Neural cell (in vitro differentiated cells): ENCODE results near the gene CNTNAP2. TPM values are rescaled to one million over a fixed set of nuclear protein-coding genes. Genes with fewer than 3 reads are reported as not detected.

Experiments
- H2AFZ ChIP-seq: fragments of 200-600, 300-800 bp; sonication (generic), shearing (Covaris generic); 2 replicates; pipeline ENCODE4 v1.6.0; 2014; ENCODE audit warnings: low read depth, mild to moderate bottlenecking, antibody characterized with exemption, low read length, moderate library complexity
- H3F3A ChIP-seq: fragments of 200-600 bp; shearing (Covaris generic); 2 replicates; pipeline ENCODE4 v1.6.1; 2016; ENCODE audit warnings: mild to moderate bottlenecking, moderate library complexity, mixed read lengths, antibody characterized with exemption, low read length; ENCODE audit not compliant: insufficient read depth, poor library complexity, severe bottlenecking
- H3K27ac ChIP-seq: fragments of 200-600, 300-800 bp; sonication (generic), shearing (Covaris generic); 2 replicates; pipeline ENCODE4 v1.5.1; 2014; ENCODE audit warnings: mild to moderate bottlenecking, low read length, moderate library complexity
- H3K27me3 ChIP-seq: fragments of 300-800, 200-600 bp; sonication (generic), shearing (Covaris generic); 2 replicates; pipeline ENCODE4 v1.6.0; 2014; ENCODE audit warnings: mild to moderate bottlenecking, low read depth, low read length, moderate library complexity; ENCODE audit not compliant: insufficient read depth
- H3K36me3 ChIP-seq: fragments of 300-800, 200-600 bp; sonication (generic), shearing (Covaris generic); 2 replicates; pipeline ENCODE4 v1.5.1; 2014; ENCODE audit warnings: mild to moderate bottlenecking, antibody characterized with exemption, low read length, moderate library complexity; ENCODE audit not compliant: insufficient read depth
- H3K4me2 ChIP-seq: fragments of 300-800, 200-600 bp; sonication (generic), shearing (Covaris generic); 2 replicates; pipeline ENCODE4 v1.6.0; 2014; ENCODE audit warnings: mild to moderate bottlenecking, low read length
- H3K4me3 ChIP-seq: fragments of 300-800, 200-600 bp; sonication (generic), shearing (Covaris generic); 2 replicates; pipeline ENCODE4 v1.5.1; 2014; ENCODE audit warnings: mild to moderate bottlenecking, low read length, moderate library complexity
- H3K79me2 ChIP-seq: fragments of 200-600 bp; shearing (Covaris generic); replicated peaks from 2 replicates; pipeline ENCODE4 v1.6.0; 2014; ENCODE audit warnings: mild to moderate bottlenecking, low read length, moderate library complexity; ENCODE audit not compliant: insufficient read depth
- H3K9ac ChIP-seq: fragments of 300-800, 200-600 bp; sonication (generic), shearing (Covaris generic); 2 replicates; pipeline ENCODE4 v1.6.1; 2016; ENCODE audit warnings: mild to moderate bottlenecking, low read length, mixed read lengths
- H3K9me2 ChIP-seq: fragments of 200-600 bp; shearing (Covaris generic); 2 replicates; pipeline ENCODE4 v1.6.1; 2016; ENCODE audit warnings: mild to moderate bottlenecking, low read length, mixed read lengths; ENCODE audit not compliant: insufficient read depth
- H3K9me3 ChIP-seq: fragments of 200-600, 300-800 bp; sonication (generic), shearing (Covaris generic); 2 replicates; pipeline ENCODE4 v1.6.1; 2016; ENCODE audit warnings: mild to moderate bottlenecking, mixed run types, low read length, moderate library complexity, mixed read lengths
- H4K20me1 ChIP-seq: fragments of 200-600 bp; shearing (Covaris generic); 2 replicates; pipeline ENCODE4 v1.6.1; 2016; ENCODE audit warnings: mild to moderate bottlenecking, mixed run types; ENCODE audit not compliant: insufficient read depth
- EP300 ChIP-seq: fragments of 450-650 bp; conservative IDR thresholded peaks from 2 replicates; pipeline ENCODE4 v1.6.1; 2014; ENCODE audit warnings: antibody characterized with exemption, mild to moderate bottlenecking, moderate library complexity; ENCODE audit not compliant: poor library complexity, severe bottlenecking
- EZH2 ChIP-seq: fragments of 200-600, 300-800 bp; shearing (Covaris generic), sonication (generic); IDR thresholded peaks from 2 replicates; pipeline ENCODE4 v1.6.1; 2014; ENCODE audit warnings: antibody characterized with exemption, low read length, borderline replicate concordance, mild to moderate bottlenecking; ENCODE audit not compliant: insufficient read depth, poor library complexity, severe bottlenecking
- MXI1 ChIP-seq: fragments of 450-650 bp; conservative IDR thresholded peaks from 2 replicates; pipeline ENCODE4 v1.6.1; 2014; ENCODE audit warnings: antibody characterized with exemption, mild to moderate bottlenecking; ENCODE audit not compliant: poor library complexity, severe bottlenecking
- POLR2AphosphoS5 ChIP-seq: IDR thresholded peaks from 2 replicates; pipeline ENCODE4 v1.6.1; 2012
- RAD21 ChIP-seq: fragments of 450-650 bp; conservative IDR thresholded peaks from 2 replicates; pipeline ENCODE4 v1.6.1; 2014; ENCODE audit warnings: antibody characterized with exemption, mild to moderate bottlenecking, moderate library complexity
- SMC3 ChIP-seq: fragments of 450-650 bp; conservative IDR thresholded peaks from 2 replicates; pipeline ENCODE4 v1.6.1; 2014; ENCODE audit warnings: antibody characterized with exemption, mild to moderate bottlenecking, moderate library complexity; ENCODE audit not compliant: poor library complexity
- TAF1 ChIP-seq: IDR thresholded peaks from 2 replicates; pipeline ENCODE4 v1.6.1; 2012; ENCODE audit warnings: low read depth
- polyA plus RNA-seq: library from polyadenylated mRNA; depleted of rRNA; stranded (reverse); fragments of >200 nt; gene quantifications from 2 replicates; pipeline ENCODE4 v1.2.3, GENCODE V29; 2014
- TF ChIP-seq, protein P1 (sequence below): IDR thresholded peaks from 2 replicates; pipeline ENCODE4 v1.6.1; 2012; ENCODE audit warnings: borderline replicate concordance
- TF ChIP-seq, protein P2 (sequence below): fragments of 450-650 bp; IDR thresholded peaks from 2 replicates; pipeline ENCODE4 v1.5.1; 2014; ENCODE audit warnings: antibody characterized with exemption, mild to moderate bottlenecking, moderate library complexity; ENCODE audit not compliant: poor library complexity, severe bottlenecking

Gene CNTNAP2
- polyA plus RNA-seq, 1 donor from 2014 or later: 276 TPM

DNA sequence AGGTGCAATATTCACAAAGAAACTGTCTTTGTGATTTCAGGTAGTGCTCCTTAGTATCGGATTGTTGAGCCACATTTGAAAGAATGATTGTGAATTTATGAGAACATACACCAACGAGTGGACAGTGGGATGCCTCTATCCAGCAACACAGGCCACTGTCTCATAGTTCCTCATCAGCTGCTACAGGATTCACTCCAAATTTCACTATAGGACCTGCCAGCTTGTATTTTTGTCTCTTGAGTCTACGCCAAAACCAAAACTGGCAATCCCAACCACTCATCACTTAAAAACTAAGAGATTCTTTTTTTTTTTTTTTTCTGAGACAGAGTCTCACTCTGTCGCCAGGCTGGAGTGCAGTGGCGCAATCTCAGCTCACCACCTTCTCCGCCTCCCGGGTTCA is 964.5 kb downstream of the CNTNAP2 start:
- H3K36me3 ChIP-seq: no peaks in the 10 kb centered on the region
- no peaks in the 10 kb centered on the region for H3K79me2 ChIP-seq
- no peaks in the 10 kb centered on the region for H3K27me3 ChIP-seq
- H3K4me2 ChIP-seq: no peak overlapping the region
- no peaks in the 10 kb centered on the region for H3F3A ChIP-seq
- no peak overlapping the region for H2AFZ ChIP-seq
- H4K20me1 ChIP-seq: no peaks in the 10 kb centered on the region
- H3K9me2 ChIP-seq: no peaks in the 10 kb centered on the region
- TF ChIP-seq RAD21 (no peak), MXI1 (no peak), EP300 (no peak), POLR2AphosphoS5 (no peak), EZH2 (no peak), SMC3 (no peak), TAF1 (no peak)
- TF ChIP-seq, protein P1, sequence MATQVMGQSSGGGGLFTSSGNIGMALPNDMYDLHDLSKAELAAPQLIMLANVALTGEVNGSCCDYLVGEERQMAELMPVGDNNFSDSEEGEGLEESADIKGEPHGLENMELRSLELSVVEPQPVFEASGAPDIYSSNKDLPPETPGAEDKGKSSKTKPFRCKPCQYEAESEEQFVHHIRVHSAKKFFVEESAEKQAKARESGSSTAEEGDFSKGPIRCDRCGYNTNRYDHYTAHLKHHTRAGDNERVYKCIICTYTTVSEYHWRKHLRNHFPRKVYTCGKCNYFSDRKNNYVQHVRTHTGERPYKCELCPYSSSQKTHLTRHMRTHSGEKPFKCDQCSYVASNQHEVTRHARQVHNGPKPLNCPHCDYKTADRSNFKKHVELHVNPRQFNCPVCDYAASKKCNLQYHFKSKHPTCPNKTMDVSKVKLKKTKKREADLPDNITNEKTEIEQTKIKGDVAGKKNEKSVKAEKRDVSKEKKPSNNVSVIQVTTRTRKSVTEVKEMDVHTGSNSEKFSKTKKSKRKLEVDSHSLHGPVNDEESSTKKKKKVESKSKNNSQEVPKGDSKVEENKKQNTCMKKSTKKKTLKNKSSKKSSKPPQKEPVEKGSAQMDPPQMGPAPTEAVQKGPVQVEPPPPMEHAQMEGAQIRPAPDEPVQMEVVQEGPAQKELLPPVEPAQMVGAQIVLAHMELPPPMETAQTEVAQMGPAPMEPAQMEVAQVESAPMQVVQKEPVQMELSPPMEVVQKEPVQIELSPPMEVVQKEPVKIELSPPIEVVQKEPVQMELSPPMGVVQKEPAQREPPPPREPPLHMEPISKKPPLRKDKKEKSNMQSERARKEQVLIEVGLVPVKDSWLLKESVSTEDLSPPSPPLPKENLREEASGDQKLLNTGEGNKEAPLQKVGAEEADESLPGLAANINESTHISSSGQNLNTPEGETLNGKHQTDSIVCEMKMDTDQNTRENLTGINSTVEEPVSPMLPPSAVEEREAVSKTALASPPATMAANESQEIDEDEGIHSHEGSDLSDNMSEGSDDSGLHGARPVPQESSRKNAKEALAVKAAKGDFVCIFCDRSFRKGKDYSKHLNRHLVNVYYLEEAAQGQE: no peak
- TF ChIP-seq, protein P2, sequence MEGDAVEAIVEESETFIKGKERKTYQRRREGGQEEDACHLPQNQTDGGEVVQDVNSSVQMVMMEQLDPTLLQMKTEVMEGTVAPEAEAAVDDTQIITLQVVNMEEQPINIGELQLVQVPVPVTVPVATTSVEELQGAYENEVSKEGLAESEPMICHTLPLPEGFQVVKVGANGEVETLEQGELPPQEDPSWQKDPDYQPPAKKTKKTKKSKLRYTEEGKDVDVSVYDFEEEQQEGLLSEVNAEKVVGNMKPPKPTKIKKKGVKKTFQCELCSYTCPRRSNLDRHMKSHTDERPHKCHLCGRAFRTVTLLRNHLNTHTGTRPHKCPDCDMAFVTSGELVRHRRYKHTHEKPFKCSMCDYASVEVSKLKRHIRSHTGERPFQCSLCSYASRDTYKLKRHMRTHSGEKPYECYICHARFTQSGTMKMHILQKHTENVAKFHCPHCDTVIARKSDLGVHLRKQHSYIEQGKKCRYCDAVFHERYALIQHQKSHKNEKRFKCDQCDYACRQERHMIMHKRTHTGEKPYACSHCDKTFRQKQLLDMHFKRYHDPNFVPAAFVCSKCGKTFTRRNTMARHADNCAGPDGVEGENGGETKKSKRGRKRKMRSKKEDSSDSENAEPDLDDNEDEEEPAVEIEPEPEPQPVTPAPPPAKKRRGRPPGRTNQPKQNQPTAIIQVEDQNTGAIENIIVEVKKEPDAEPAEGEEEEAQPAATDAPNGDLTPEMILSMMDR: no peak
- no peaks in the 10 kb centered on the region for H3K9me3 ChIP-seq
- H3K4me3 ChIP-seq: no peak overlapping the region
- H3K9ac ChIP-seq: no peak overlapping the region
- no peak overlapping the region for H3K27ac ChIP-seq

DNA sequence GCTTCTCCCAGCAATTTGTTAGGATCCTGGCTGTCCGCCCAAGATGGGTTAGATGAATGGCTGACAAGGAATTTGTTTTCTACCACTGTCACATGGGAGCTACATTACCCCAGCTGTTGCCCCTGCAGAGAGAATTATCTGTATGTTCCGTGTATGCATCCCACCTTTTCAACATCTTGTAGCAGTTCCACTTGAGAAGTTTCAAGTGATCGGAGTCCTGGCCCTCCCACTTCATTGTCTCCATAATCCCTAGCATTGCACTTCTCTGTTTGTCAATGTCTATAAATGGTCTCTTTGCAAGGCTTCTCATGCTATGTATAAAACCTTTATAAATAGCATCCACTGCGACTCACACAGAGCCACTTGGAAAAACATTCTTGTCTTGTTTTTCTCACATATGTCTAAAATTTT is 972.5 kb downstream of the CNTNAP2 start:
- no peaks in the 10 kb centered on the region for H3K9me2 ChIP-seq
- no peaks in the 10 kb centered on the region for H3K9me3 ChIP-seq
- TF ChIP-seq, protein P1: no peak
- no peak for TF ChIP-seq EZH2
- TF ChIP-seq, protein P2: no peak
- no peak for TF ChIP-seq POLR2AphosphoS5
- TF ChIP-seq MXI1: no peak
- no peak for TF ChIP-seq EP300
- no peak for TF ChIP-seq TAF1
- TF ChIP-seq SMC3: no peak
- no peak for TF ChIP-seq RAD21
- H3F3A ChIP-seq: no peaks in the 10 kb centered on the region
- H3K4me3 ChIP-seq: no peak overlapping the region
- H3K9ac ChIP-seq: no peak overlapping the region
- no peaks in the 10 kb centered on the region for H4K20me1 ChIP-seq
- H3K36me3 ChIP-seq: no peaks in the 10 kb centered on the region
- H2AFZ ChIP-seq: no peak overlapping the region
- no peak overlapping the region for H3K27ac ChIP-seq
- H3K27me3 ChIP-seq: no peaks in the 10 kb centered on the region
- no peaks in the 10 kb centered on the region for H3K79me2 ChIP-seq
- no peak overlapping the region for H3K4me2 ChIP-seq
